Islet precursor cell (in vitro differentiated cells): ENCODE results near the gene PSORS1C2.

ENCODE experiments used
- DNase-seq: peaks from one replicate; pipeline ENCODE4 v3.0.0-alpha.2; 2018

PSORS1C2 gene

DNA sequence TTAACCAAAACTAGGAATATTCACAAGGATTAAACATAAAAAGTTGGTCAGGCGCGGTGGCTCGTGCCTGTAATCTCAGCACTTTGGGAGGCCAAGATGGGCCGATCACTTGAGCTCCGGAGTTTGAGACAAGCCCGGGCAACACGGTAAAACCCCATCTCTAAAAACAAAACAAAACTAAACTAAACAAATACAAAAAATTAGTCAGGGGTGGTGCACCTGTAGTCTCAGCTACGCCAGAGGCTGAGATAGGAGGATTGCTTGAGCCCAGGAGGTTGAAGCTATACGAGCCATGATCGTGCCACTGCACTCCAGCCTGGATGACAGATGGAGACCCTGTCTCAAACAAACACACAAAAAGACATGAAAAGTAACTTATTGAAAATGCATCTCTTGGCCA is 3.2 kb downstream of the PSORS1C2 start:
- DNase-seq = no peak

DNA sequence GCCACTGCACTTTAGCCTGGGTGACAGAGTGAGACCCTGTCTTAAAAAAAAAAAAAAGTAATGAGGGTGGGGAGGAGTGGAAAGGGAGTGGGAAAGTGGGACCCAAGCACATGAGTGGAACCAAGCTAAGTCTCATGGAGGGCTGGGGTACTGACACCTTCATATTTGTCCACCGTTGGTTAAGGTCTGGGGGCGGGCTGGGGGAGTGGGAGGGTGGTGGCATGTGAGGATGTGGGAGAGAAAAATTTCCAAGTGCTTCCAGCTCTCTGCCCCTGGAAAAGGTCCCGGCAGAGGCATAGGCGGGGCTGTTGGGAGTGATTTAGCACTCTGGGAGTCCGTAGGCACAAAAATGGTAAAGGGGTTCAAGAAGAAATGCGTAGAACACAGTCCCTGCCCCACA is 6.1 kb downstream of the PSORS1C2 start:
- DNase-seq = no peak

DNA sequence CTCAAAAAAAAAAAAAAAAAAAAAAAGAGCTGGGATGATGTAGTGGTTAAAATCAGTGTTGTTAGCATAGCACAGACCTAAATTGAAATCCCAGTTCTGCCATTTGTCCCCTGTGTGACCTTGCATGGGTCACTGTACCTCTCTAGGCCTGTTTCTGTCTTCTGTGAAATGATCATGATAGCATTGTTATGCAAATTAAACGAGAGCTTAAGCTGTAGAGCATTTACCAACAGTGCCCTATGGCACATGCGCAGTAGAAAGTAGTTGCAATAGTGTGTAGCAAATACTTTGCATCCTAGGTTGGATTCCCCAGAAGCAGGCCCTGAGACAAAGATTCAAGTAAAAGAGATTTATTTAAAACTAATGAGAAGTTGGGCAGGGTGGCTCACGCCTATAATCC is 7.3 kb downstream of the PSORS1C2 start:
- DNase-seq = no peak

DNA sequence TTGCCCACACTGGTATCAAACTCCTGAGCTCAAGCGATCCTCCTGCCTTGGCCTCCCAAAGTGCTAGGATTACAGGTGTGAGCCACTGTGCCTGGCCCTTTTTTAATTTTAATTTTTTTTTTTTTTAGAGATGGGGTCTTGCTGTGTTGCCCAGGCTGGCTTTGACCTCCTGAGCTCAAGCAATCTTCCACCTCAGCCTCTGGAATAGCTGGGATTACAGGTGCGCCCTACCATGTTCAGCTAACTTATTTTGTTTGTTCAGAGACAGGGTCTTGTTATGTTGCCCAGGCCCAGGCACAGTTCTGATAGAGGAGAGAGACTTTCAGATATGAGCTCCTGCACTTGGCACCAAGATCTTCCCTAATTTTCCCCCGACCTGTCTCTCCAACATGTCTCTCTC is 8.1 kb downstream of the PSORS1C2 start:
- DNase-seq = no peak

DNA sequence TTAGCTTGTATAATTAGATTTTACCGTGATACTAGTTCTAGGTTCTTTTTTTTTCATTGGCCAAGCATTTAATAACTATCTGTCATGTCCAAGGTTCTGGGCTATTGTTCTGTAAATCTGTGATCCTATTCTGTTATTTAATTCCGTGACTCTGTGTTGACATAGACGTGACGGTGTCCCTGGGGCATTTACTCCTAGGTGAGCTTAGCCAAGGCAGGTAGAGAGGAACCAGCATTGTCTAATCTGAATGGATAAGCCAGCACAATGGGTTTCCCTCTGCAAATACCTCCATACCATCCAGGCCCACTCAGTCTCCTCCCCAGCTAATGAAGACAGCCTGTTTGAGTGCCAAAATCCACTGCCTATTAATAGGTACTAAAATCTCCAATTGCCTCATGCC is 9.7 kb downstream of the PSORS1C2 start:
- no peak for DNase-seq

DNA sequence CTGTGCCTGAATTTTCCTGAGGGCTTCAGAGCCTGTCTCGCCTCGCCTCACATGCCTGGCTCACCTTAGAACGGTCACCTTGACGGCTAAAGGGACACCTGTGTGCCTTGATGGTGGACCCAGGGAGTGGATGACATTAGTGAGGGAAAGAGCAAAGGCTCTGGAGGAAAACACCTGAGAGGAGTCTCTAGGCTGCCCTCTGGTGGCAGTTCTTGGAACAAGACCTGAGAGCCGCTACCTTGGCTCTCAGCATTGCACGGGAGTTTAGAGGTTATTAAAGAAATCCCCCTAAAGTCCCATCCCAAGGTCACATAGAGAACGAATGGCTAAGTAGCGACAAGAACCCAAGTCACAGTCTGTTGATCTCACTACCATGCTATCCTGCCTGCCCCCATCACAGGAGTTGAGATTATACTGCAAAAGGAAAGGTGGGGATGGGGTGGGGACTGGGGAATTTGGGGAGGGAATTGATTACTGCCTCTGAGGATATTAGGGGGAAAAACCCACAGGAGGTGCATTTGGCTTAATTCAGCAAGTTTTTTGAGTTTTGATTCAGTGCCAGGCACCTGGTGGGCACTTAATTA is 10.7 kb downstream of the PSORS1C2 start:
- DNase-seq = peak; percentile 67

DNA sequence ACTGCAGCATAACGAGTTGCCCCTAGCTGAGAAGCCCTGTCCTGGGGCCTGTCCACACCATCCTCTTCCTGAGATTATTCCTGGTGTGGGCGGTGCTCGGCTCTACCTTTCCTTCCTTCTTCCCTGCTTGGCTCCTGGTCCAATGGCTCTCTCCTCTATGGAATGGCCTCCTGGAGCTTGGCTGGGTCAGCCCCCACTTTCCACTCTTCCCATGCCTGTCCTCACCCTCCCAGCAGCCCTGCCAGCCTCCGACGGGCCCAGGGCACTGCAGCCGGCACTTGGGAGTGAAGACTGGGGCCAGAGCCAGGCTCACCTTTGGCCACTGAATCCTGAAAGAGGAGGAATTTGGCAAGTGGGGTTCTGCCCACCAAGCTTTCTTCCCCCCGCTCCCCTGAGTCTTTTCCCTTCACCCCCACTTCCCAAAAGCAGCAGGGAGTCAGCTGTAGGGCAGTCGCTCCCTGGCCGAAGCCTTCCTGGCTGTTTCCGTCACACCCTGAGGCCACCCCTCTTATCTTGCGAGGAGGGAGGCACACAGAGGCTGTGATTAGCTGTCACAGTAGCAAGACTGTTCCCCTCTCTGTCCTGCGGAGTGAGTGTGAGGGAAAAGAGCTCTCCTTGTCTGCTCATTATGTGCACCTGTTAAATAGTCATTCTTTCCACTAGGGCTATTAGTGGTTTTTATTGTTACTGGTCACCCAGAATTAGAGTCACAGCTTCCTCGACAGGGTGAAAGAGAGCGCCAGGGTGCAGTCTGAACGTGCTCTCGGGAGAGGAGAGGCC is 12.3 kb downstream of the PSORS1C2 start:
- DNase-seq = no peak

DNA sequence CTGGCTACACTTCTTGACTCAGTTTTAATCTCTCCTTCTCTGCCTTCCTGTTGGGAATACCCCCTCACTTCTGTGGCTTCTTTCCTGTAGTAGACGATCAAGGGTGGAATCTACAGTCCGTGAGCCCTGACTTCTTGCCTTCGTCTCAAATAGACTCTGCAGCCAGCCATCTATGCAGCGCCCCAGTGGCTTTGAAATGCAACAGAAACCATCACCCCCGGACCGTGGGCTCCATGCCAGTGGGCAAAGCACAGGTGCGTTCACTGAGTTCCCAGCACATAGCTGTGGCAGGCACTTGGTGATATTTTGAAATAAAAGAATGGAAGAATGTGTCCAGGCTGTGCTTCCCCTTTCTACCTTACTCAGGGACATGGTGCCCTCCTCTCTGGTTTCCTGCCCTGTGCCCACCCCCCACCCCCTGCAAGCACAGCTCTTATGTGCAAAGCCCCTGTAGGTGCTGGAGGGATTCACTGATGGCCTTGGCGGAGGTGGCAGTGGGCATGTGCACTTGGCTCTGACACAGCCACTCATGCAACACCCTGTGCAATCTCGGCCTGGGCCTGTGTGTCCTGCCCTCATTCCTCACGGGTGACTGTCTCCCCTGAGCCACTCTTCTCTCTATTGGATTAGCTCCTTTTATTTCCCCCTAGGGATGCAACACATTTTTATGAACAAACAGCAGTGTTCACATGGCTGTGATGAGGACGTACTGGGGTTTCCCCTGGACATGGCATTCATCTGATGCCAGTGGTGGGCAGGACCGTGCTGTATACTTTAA is 13.1 kb downstream of the PSORS1C2 start:
- DNase-seq = no peak

DNA sequence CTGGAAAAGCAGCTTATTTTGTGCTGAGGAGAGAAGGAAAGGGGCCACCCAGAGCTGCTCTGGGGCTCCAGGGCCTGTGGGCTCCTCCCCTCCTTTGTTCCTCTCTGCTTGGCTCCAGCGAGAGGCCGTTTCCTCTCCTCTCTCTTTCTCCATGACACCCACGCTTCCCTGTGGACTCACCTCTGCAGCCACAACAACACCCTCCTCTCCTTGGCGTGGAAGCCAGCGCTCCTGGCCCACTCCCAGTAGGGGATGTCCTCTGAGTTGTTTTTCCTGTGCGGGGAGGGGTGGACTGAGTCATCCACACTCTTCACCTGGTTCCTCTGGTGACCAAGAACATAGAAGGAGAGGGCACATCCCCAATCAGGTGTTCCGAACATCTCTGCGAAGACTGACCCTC is 13.7 kb downstream of the PSORS1C2 start:
- DNase-seq = no peak

DNA sequence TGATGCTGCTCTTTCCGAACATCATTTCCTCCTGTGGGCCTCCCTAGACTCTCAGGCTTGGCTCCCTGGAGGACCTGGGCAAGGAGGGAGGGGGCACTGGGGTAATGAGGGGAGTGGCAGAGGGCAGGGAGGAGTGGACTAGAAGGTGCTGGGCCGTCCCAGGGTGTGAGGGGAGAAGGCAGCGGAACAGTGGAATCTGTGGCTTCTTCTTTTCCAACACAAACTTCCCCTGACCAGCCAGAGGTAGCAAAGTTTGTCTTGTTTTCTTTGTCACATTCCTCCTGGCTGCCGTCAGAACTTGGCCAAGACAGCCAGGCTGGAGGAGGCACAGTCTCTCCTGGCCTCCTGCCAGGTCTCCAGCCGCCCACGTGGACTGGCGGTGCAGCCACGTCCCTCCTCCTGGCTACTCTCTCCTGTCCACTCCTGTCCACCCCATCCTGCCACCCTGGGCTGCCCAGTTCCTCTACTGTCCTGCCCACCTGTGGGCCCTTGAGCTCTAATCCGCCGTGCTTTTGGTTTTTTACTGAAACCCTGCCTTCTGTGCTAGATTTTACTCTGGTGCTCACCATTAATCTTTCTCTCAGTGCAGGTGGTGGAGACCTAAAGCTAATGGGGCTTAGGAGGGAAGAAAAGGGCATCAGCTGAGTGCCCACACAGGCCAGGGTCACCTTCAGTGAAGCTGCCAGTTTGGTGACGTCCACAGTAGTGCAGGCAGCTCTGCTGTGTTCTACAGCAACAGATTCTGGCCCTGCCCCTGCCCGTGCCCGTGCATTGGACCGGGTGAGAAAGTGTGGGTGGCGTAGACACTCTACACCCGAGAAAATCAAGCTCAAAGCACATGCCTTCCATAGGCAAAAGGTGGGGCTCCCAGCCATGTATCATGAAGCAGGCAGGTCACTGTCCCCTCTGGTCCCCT is 15.8 kb downstream of the PSORS1C2 start:
- no peak for DNase-seq

DNA sequence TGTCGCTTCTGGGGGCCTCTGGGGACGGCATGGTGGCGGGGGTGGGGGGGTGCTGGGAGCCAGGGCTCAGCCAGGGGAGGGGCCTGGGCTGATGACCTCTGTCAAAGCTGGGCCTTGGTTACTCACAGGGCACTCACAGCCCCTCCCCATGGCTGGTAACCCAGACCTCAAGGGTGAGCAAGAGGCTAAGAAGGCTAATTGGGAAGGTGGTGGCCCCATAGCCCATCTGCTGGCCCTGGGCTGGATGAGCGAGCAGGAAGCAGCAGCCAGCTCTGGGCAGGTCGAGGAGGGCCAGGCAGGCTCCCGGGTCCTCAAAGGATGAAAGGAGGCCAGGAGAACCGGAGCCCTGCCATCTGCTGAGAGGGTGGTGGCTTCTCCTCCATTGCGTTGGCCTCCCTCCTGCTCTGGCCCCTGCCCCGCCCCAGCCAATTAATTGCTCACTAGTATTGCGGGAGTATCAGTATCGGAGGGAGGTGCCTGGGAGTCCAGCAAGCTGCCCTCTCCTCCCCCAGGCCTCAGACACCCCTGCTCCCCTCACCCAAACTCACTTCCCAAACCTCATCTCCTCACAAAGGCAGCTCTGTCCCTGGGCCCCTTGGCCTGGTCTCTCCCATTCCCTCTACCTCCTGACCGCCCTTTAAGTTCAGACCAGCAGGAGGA is 17.6 kb downstream of the PSORS1C2 start:
- DNase-seq = peak; percentile 65

DNA sequence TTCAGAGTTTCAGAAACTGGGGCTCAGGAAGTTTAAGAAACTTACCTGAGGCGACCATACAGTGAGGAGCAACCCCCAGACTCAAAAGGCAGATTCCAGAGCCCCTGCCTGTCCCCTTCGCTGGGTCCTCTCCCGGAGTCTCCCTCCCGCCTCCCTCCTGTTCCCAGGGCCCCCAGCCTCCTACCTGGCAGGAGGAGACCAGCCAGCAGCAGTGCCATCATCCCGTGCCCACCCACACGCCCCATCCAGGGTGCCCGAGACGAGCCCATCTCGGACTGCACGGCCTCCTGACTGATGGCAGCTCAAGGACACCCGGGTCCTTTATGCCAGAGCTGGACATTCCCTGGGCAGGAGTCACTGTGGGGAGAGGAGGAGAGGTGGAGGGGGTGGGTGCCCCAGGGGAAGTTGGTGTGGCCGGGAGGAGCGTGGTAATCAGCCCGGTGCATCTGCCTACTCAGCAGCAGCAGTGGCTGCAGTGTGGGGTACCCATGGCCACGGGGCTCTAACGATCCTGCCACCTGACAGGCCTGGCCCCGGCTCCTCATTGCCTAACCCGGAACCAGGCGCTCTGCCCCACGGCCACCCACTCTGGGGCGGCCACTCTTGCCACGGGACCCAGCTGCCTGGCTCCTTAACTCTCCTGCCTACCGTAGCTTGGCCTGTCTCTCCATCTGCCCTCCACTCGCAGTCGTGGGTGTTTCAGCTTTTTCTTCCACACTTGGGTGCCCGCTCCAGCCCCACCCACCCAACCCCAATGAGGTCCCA is 18.5 kb downstream of the PSORS1C2 start, which contains the start of gene CDSN:
TSS of gene CDSN (minus strand) at position 296 of the 765 bp plus-strand sequence. CDS start at position 269, 27 bp downstream.
- no peak for DNase-seq

DNA sequence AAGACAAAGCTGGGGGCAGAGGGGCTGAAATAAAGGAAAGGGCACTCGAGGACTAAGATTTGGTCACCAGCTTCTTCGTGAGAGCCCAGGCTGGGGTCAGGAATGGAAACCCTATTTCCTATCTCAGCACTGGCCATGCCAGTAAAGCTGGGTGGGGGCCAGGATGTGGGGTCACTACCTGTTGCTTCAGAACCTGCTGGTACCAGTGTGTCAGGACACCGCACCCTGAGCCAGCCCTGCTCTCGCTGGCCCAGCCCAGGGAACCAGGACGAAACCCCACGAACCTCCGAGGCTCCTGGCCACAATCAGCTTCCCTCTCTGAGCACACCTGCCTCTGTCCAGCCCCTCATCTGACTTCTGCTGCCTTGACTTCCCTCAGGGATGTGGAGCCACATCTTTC is 20.7 kb downstream of the PSORS1C2 start:
- DNase-seq = no peak

DNA sequence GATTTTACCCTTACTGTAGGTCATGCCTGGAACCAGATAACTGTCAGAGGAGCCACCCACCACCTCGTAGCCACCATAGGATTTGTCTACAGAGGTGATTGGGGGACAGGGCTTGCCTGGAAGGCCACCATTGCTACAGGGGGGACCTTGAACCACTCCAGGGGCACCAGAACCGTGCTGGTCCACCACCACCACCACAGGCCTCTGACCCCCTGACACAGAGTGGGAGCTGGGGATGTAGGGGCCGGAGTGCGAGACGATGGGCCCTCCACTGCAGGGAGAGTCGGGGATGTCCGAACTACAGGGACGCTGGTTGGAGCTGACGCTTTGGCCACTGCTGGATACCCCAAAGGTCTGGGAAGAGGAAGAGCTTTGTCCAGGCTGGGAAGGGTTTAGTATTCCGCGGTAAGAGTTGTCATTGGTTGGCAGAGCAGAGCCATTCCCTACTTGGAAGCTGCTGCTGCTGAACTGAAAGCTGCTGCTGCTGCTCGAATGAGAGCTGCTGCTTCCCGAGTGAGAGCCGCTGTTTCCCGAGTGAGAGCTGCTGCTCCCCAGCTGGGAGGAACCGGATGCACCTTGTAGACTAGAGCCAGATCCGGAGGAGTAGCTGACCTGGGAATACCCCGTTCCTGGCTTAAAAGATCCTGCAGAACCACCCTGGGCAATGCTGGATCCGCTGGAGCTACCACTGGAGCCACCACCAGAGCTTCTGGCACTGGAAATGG is 22.0 kb downstream of the PSORS1C2 start:
- DNase-seq = no peak

DNA sequence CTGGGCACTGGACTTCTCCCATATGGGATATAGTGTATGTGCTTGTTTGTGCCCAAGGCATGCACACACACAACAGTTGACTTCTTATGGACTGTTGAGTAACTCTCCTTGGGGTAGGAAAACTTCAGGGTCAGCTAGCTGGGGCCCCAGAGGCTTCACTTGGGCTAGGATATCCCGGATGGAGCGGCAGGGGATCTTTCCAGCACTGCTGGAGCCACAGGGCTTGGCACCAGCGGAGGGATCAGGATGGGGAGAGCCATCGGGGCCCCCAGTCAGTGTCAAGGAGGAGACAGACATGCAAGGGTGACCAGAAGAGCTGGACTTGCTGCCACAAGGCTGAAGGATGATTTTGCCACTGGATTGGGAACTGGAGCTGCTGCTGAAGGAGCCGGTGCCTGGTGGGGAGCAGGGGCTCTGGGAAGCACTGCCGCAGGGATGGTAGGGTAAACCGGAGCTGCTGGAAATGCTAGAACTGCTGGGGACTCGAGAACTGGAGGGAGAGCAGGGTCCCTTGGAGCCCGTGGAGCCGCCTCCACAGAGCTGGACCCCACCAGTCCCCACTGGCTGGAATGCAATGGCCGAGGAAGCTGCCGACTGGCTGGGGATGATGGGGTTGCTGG is 22.8 kb downstream of the PSORS1C2 start:
- DNase-seq = no peak

DNA sequence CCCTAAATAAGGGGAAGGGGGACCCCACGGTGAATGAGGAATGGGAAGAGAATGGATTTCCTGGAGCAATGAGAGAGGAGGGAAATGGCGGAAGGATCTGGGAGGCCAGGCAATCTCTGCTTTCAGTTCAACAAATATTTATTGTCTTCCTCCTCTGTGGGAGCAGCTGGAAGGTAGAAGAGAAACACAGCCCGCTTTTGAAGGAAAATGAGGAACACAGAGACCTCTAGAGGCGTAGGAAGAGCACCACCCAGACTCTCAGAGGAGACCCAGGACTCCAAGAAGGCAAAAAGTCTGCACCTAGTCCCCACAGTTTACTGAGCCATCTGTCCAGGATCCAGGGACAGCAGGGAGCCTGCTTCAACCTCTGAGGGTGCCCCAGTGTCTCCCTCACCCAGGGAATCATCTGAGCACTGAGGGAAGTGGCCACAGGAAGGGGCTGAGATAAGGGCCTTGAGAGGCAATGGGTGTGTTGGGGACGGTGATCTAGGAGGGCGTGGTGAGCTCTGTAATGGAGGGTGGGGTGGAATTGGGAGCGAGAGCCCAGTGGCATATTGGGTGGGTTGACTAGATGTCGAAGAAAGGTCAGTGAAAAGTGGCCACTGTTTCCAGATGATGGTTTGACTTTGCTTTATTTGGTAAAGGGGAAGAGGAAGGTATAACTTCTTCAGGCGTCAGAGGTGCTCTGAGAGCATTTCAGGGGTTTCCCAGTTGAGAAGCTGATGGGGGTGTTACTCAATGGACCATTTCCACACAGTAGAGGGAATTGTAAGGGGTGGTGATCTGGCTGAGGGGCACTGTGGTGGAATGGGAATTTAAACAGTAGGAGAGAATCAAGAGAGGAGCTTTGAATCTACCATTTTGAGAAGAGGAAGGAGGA is 23.7 kb downstream of the PSORS1C2 start:
- no peak for DNase-seq

DNA sequence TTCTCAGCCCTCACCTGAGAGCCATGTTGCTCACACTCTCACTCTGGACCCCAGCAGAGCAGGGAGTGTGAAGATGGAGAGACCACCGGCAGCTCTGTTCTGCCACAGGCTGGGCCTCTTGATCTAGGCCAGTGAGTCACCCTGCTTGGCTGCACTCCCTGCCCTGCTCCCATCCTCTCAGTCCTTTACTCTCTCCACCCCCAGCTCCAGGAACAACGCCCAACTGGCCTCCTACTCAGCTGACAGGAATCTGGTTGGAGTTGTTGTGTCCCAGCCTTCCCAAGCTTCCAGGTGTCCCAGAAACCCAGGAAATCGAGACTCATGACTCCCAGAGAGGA is 24.4 kb downstream of the PSORS1C2 start, which contains the start of gene PSORS1C1:
TSS of gene PSORS1C1 (plus strand) at position 260 of the 338 bp plus-strand sequence. CDS start 14,833 bp downstream, outside the sequence.
- DNase-seq = peak; percentile 95

DNA sequence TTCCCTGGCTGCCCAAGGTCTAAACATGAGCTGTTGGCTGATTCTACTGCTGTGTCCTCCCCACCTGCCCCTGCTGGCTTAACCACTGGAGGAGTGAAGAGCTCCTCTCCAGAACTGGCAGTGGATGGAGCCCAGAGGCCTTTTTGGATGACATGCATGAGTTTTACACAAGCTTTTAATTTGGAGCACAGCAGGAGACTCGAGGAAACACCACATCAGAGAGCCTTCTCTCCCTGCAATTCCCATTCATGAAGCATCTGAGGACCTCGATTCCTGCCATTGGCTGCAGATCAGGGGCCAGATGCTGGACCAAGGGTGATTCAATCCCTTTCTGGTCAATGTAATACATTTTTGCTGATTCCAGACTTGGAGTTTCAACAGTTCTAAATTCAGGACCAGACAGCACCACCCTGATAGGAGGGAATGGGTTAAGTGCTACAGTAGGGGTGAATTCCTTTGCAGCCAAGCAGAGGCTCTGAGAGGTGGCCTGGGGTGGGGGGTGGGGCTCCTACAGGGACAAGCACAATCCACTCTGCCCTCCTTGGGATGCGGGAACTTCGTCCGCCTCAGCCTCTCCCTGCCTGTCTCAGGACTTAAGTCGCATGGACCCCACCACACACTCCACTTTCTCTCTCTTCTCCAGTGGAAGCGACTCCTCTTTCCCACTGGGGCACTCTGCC is 24.9 kb downstream of the PSORS1C2 start:
- DNase-seq = no peak

DNA sequence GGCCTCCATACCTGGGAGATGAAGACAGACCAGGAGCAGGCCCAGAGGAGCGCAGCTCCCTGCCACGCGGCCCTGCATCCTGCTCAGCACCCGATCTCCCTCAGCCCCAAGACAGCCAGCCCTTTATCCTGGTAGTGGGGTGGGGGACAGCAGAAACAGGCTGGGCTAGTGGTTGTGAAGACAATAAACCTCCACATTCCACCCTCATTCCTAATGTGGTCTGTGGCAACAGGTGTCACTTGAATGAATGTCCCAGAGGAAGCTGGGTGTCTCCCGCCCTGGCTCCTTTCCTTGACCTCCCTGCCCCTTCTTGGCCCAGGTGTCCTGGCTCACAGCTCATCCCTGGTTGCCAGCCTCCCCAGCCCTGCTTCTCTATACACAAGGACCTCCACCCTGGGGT is 26.4 kb downstream of the PSORS1C2 start, which contains the start of gene C6orf15:
TSS of gene C6orf15 (minus strand) at position 98 of the 400 bp plus-strand sequence. CDS start at position 78, 20 bp downstream.
- no peak for DNase-seq
